K562 (cell line): ENCODE measurements around the gene IL11. TPM values are rescaled to one million over a fixed set of nuclear protein-coding genes. Genes with fewer than 3 reads are reported as not detected.

Experiments used
- BMI1 ChIP-seq: fragments of 150-350 bp; IDR thresholded peaks from 2 replicates; pipeline ENCODE4 v1.6.1; 2014; ENCODE audit warnings: low read length
- CHD2 ChIP-seq: IDR thresholded peaks from 2 replicates; pipeline ENCODE4 v1.6.1; 2011; ENCODE audit warnings: low read depth, low read length
- DPF2 ChIP-seq: fragments of 450-650 bp; IDR thresholded peaks from 2 replicates; pipeline ENCODE4 v1.6.1; 2016
- ELF2 ChIP-seq: fragments of 250-450 bp; sonication (Bioruptor Pico); IDR thresholded peaks from 2 replicates; pipeline ENCODE4 v1.5.0; 2021; ENCODE audit warnings: mild to moderate bottlenecking
- GATAD2B ChIP-seq: fragments of 450-650 bp; IDR thresholded peaks from 2 replicates; pipeline ENCODE4 v1.6.1; 2017; ENCODE audit warnings: mild to moderate bottlenecking, borderline replicate concordance
- HLTF ChIP-seq: fragments of 450-650 bp; IDR thresholded peaks from 2 replicates; pipeline ENCODE4 v1.6.1; 2016
- JUN ChIP-seq, 2 experiments: sonication (generic) in 1 of 2; formaldehyde crosslinking in 1 of 2; IDR thresholded peaks; 2 replicates each; pipeline versions ENCODE4 v1.6.1 to v1.8.0; 2012 to 2022; ENCODE audit warnings: borderline replicate concordance in 2 of 2, mild to moderate bottlenecking in 2 of 2, improper control_type of control experiment in 1 of 2, low read depth in 1 of 2, low read length in 1 of 2, missing genetic modification reagents in 1 of 2
- JUNB ChIP-seq: fragments of 450-650 bp; formaldehyde crosslinking; conservative IDR thresholded peaks from 2 replicates; pipeline ENCODE4 v1.4.0; 2020; ENCODE audit warnings: mild to moderate bottlenecking
- NFIX ChIP-seq: fragments of 250-450 bp; sonication (Bioruptor Pico); IDR thresholded peaks from 2 replicates; pipeline ENCODE4 v1.4.0; 2020; ENCODE audit warnings: low read depth, mild to moderate bottlenecking, moderate library complexity
- PHTF2 ChIP-seq: fragments of 250-450 bp; sonication (Bioruptor Pico); IDR thresholded peaks from 2 replicates; pipeline ENCODE4 v1.5.0; 2021; ENCODE audit warnings: mild to moderate bottlenecking
- POLR2A ChIP-seq: fragments of 450-650 bp; conservative IDR thresholded peaks from 2 replicates; pipeline ENCODE4 v1.6.1; 2016
- POLR2B ChIP-seq: fragments of 450-650 bp; IDR thresholded peaks from 2 replicates; pipeline ENCODE4 v1.6.1; 2018; ENCODE audit warnings: low read depth; ENCODE audit not compliant: partially characterized antibody
- PRPF4 ChIP-seq: fragments of 200-400 bp; formaldehyde crosslinking; IDR thresholded peaks from one replicate; pipeline ENCODE4 v1.6.1; 2017; ENCODE audit warnings: low read length, low read depth, mild to moderate bottlenecking; ENCODE audit not compliant: insufficient read depth, poor library complexity, severe bottlenecking
- RBM39 ChIP-seq: fragments of 200-400 bp; formaldehyde crosslinking; optimal IDR thresholded peaks from 2 replicates; pipeline ENCODE3; 2018; ENCODE audit warnings: low read depth, low read length
- SRF ChIP-seq, 2 experiments: fragments of 250-450, 450-650 bp in 1 of 2; sonication (Bioruptor Pico) in 1 of 2; sonication (generic) in 1 of 2; formaldehyde crosslinking; IDR thresholded peaks; 2 replicates each; pipeline versions ENCODE4 v1.5.0 to v1.5.1; 2020 to 2022; ENCODE audit warnings: mild to moderate bottlenecking in 1 of 2, missing genetic modification reagents in 1 of 2
- SRSF9 ChIP-seq: fragments of 200-400 bp; formaldehyde crosslinking; IDR thresholded peaks from 2 replicates; pipeline ENCODE4 v1.6.1; 2017; ENCODE audit warnings: low read depth, low read length, borderline replicate concordance
- ZNF324 ChIP-seq: fragments of 250-450 bp; sonication (Bioruptor Pico); IDR thresholded peaks from 2 replicates; pipeline ENCODE4 v1.4.0; 2020; ENCODE audit warnings: mild to moderate bottlenecking
- ZNF699 ChIP-seq: fragments of 250-450 bp; sonication (Bioruptor Pico); IDR thresholded peaks from 2 replicates; pipeline ENCODE4 v1.8.0; 2021; ENCODE audit warnings: mild to moderate bottlenecking, moderate library complexity; ENCODE audit not compliant: insufficient replicate concordance
- polyA plus RNA-seq, 8 experiments: library from polyadenylated mRNA; depleted of rRNA in 4 of 8; stranded (reverse) in 5 of 8; unstranded in 3 of 8; fragments of >200 nt; fragmentation: Nextera tagmentation in 2 of 8; fragmentation: Illumina TruSeq in 1 of 8; extraction: Ambion mirVana in 2 of 8; extraction: Trizol in 1 of 8; gene quantifications; 2 replicates each; pipeline versions ENCODE4 v1.2.1 to v1.2.3, GENCODE V29; 2011 to 2014; ENCODE audit warnings: inconsistent platforms in 1 of 8, missing spikeins in 1 of 8
- total RNA-seq, 7 experiments: library from RNA; depleted of rRNA in 6 of 7; stranded (reverse); fragments of >200 nt in 6 of 7; fragmentation: Illumina TruSeq in 2 of 7; extraction: Trizol in 2 of 7; gene quantifications; 2 replicates each; pipeline versions ENCODE4 v1.2.1 to v1.2.3, GENCODE V29; 2011 to 2021; ENCODE audit warnings: low replicate concordance in 1 of 7
- TF ChIP-seq, protein P1 (sequence below): sonication (generic); formaldehyde crosslinking; IDR thresholded peaks from 2 replicates; pipeline ENCODE4 v1.8.0; 2022; ENCODE audit warnings: missing genetic modification reagents, mild to moderate bottlenecking, borderline replicate concordance
- TF ChIP-seq, protein P2 (sequence below): IDR thresholded peaks from 2 replicates; pipeline ENCODE4 v1.6.1; 2011; ENCODE audit warnings: borderline replicate concordance, low read depth, mild to moderate bottlenecking, moderate library complexity, low read length; ENCODE audit not compliant: insufficient read depth, poor library complexity, severe bottlenecking
- TF ChIP-seq, protein P3 (sequence below): fragments of 450-650 bp; formaldehyde crosslinking; IDR thresholded peaks from 2 replicates; pipeline ENCODE4 v1.4.0; 2022; ENCODE audit warnings: mild to moderate bottlenecking, moderate library complexity
- TF ChIP-seq, protein P4 (sequence below): fragments of 450-650 bp; conservative IDR thresholded peaks from 2 replicates; pipeline ENCODE4 v1.6.1; 2016; ENCODE audit warnings: missing genetic modification characterization, low read depth, mild to moderate bottlenecking, control low read depth, missing compliant biosample characterization
- TF ChIP-seq, protein P5 (sequence below): fragments of 250-450 bp; sonication (Bioruptor Pico); IDR thresholded peaks from 2 replicates; pipeline ENCODE4 v1.6.1; 2021; ENCODE audit warnings: mild to moderate bottlenecking

Gene IL11
- total and polyA plus RNA-seq, 9 of the 15 experiments (the other 6 are each of a cell fraction or from before 2014, with no cell fraction given), result 0.04 to 0.42 (median 0.06) TPM; not detected in 6

DNA sequence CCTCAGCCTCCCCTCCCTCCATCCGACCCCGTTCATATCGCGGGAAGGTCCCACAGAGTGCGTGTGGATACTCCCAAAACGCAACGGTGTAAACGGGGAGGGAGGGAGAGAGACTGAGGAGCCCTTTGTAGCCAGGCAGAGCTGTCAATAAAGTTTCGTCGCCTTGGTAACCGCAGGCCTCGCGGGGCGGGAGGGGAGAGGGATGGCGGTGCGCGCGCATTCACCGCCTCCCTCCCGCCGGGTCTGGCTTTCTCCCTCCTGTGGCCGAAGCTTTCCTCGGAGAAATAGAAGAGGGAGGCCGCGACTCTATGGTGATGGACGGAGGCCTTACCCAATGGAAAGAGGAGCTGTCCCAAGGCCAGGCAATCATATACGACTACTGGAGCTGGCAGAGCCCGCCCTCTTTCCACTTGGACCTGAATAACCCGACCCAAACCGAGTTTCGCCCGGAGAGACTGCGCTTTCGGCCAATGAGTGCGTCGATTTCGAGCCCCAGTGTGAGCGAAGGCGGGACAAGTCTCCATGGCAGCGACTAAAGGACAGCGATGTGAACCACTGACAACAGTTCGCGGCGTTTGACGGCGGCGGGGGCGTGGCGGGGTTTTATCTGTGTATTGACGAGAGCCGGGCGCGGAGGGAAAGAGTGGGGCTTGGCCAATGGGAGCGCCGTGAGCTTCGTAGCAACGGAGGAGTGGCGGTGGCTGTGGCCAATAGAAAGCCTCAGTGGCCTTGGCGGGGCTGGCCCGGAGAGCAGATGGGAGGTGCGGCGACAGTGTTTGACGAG is 31.0 kb downstream of the IL11 start, which contains the start of gene KMT5C (continued):
- no peak for TF ChIP-seq ELF2 (CRISPR knock-in tag)
- no peak for TF ChIP-seq JUNB (CRISPR knock-in tag)
- TF ChIP-seq DPF2, result no peak
- no peak for TF ChIP-seq HLTF
- no peak for TF ChIP-seq GATAD2B
- TF ChIP-seq JUN (IDR thresholded peaks at IDR 0.05; ENCODE audit: borderline replicate concordance, low read depth, low read length), result no peak
- no peak for TF ChIP-seq JUN (CRISPR knock-in tag; IDR thresholded peaks at IDR 0.05; ENCODE audit: borderline replicate concordance)
- TF ChIP-seq, protein P1, sequence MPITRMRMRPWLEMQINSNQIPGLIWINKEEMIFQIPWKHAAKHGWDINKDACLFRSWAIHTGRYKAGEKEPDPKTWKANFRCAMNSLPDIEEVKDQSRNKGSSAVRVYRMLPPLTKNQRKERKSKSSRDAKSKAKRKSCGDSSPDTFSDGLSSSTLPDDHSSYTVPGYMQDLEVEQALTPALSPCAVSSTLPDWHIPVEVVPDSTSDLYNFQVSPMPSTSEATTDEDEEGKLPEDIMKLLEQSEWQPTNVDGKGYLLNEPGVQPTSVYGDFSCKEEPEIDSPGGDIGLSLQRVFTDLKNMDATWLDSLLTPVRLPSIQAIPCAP, result no peak
- TF ChIP-seq, protein P2, sequence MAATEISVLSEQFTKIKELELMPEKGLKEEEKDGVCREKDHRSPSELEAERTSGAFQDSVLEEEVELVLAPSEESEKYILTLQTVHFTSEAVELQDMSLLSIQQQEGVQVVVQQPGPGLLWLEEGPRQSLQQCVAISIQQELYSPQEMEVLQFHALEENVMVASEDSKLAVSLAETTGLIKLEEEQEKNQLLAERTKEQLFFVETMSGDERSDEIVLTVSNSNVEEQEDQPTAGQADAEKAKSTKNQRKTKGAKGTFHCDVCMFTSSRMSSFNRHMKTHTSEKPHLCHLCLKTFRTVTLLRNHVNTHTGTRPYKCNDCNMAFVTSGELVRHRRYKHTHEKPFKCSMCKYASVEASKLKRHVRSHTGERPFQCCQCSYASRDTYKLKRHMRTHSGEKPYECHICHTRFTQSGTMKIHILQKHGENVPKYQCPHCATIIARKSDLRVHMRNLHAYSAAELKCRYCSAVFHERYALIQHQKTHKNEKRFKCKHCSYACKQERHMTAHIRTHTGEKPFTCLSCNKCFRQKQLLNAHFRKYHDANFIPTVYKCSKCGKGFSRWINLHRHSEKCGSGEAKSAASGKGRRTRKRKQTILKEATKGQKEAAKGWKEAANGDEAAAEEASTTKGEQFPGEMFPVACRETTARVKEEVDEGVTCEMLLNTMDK, result peak; percentile 54
- TF ChIP-seq, protein P3, sequence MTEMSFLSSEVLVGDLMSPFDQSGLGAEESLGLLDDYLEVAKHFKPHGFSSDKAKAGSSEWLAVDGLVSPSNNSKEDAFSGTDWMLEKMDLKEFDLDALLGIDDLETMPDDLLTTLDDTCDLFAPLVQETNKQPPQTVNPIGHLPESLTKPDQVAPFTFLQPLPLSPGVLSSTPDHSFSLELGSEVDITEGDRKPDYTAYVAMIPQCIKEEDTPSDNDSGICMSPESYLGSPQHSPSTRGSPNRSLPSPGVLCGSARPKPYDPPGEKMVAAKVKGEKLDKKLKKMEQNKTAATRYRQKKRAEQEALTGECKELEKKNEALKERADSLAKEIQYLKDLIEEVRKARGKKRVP (CRISPR knock-in tag), result no peak
- TF ChIP-seq ZNF324 (CRISPR knock-in tag), result no peak
- peak; percentile 91 for TF ChIP-seq BMI1
- no peak; the same call in 1 of the 2 replicates for TF ChIP-seq POLR2A
- TF ChIP-seq, protein P4, sequence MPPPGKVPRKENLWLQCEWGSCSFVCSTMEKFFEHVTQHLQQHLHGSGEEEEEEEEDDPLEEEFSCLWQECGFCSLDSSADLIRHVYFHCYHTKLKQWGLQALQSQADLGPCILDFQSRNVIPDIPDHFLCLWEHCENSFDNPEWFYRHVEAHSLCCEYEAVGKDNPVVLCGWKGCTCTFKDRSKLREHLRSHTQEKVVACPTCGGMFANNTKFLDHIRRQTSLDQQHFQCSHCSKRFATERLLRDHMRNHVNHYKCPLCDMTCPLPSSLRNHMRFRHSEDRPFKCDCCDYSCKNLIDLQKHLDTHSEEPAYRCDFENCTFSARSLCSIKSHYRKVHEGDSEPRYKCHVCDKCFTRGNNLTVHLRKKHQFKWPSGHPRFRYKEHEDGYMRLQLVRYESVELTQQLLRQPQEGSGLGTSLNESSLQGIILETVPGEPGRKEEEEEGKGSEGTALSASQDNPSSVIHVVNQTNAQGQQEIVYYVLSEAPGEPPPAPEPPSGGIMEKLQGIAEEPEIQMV (tag), result no peak
- TF ChIP-seq, protein P5, sequence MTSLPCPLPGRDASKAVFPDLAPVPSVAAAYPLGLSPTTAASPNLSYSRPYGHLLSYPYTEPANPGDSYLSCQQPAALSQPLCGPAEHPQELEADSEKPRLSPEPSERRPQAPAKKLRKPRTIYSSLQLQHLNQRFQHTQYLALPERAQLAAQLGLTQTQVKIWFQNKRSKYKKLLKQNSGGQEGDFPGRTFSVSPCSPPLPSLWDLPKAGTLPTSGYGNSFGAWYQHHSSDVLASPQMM (CRISPR knock-in tag), result no peak
- TF ChIP-seq ZNF699, result no peak
- no peak for TF ChIP-seq RBM39
- TF ChIP-seq SRF (CRISPR knock-in tag; IDR thresholded peaks at IDR 0.05), result peak in 1 of 2 experiments; percentile 23; a peak in 1 of 4 replicates
- TF ChIP-seq POLR2B, result no peak
- no peak for TF ChIP-seq NFIX (CRISPR knock-in tag)
- TF ChIP-seq PRPF4, result no peak
- TF ChIP-seq SRSF9, result no peak
- TF ChIP-seq PHTF2 (CRISPR knock-in tag), result no peak
- peak; percentile 89 for TF ChIP-seq CHD2
